Epithelial cell of proximal tubule (primary cell): ENCODE measurements around the gene FAM177B. TPM values are rescaled to one million over a fixed set of nuclear protein-coding genes. Genes with fewer than 3 reads are reported as not detected.

Source experiments
- DNase-seq: peaks from one replicate; pipeline ENCODE4 v3.0.0-alpha.2; 2011; ENCODE audit warnings: low read depth
- H3K4me3 ChIP-seq: 2 replicates; pipeline ENCODE4 v1.5.1; 2011; ENCODE audit warnings: low read depth, mild to moderate bottlenecking, low read length
- CTCF ChIP-seq: conservative IDR thresholded peaks from 2 replicates; pipeline ENCODE4 v1.5.1; 2012; ENCODE audit warnings: low read depth, mild to moderate bottlenecking, low read length
- total RNA-seq: library from RNA; depleted of rRNA; stranded (reverse); fragments of >200 nt; gene quantifications from 2 replicates; pipeline ENCODE4 v1.2.3, GENCODE V29; 2015

FAM177B gene
- total RNA-seq, 1 donor from 2014 or later, result not detected

- H3K4me3 ChIP-seq, result no peak overlapping the region
- no peak for TF ChIP-seq CTCF
These were observed 20.6 kb upstream of the FAM177B start for GRCh38 chr1:222716393-222716792.

GRCh38 chr1:222728746-222729145 is 8.3 kb upstream of the FAM177B start:
- H3K4me3 ChIP-seq, result no peak overlapping the region
- no peak for TF ChIP-seq CTCF
- no peak for DNase-seq

More at GRCh38 chr1:222716393-222716792, 20.6 kb upstream of the FAM177B start:
- DNase-seq, result no peak

GRCh38 chr1:222730866-222731265 is 6.1 kb upstream of the FAM177B start:
- no peak for DNase-seq
- no peak for TF ChIP-seq CTCF
- no peak overlapping the region for H3K4me3 ChIP-seq

- DNase-seq, result no peak
- no peak for TF ChIP-seq CTCF
- H3K4me3 ChIP-seq, result no peak overlapping the region
These were observed 4.5 kb upstream of the FAM177B start for GRCh38 chr1:222732216-222733159.

GRCh38 chr1:222734740-222735139 is 2.3 kb upstream of the FAM177B start:
- DNase-seq, result no peak
- no peak for TF ChIP-seq CTCF
- no peak overlapping the region for H3K4me3 ChIP-seq

- H3K4me3 ChIP-seq, result no peak overlapping the region
- DNase-seq, result no peak
- no peak for TF ChIP-seq CTCF
These were observed 532 bp upstream of the FAM177B start for GRCh38 chr1:222736470-222736869.

- no peak for TF ChIP-seq CTCF
- H3K4me3 ChIP-seq, result no peak overlapping the region
- no peak for DNase-seq
These were observed 2.5 kb downstream of the FAM177B start for GRCh38 chr1:222739465-222739864.
